ENCODE measurements around the gene RNMT. TPM values are rescaled to one million over a fixed set of nuclear protein-coding genes. Genes with fewer than 3 reads are reported as not detected.

Gene RNMT
- total RNA-seq, 2 experiments from 2014 or later: 128 to 130 TPM

GRCh38 chr18:13808294-13809042, 82.0 kb downstream of the RNMT start:
- H3K27ac ChIP-seq (ENCODE audit: low read depth in 1 of 2, low read length in 2 of 2): no peak overlapping the region
- no peaks in the 10 kb centered on the region for H3K9me3 ChIP-seq (ENCODE audit: control insufficient read depth in 1 of 2, insufficient read depth in 1 of 2, low read length in 2 of 2)
- CTCF ChIA-PET: no interaction called here
- Mint-ChIP-seq H3K27me3 (peaks cover 24% of the 10 kb centered on the region), H3K4me1 (ENCODE audit: low read depth) (no peaks in the 10 kb centered on the region), H3K9me3 (no peaks in the 10 kb centered on the region), H3K4me3 (no peak overlapping the region), H3K36me3 (ENCODE audit: low read depth) (no peaks in the 10 kb centered on the region), H3K27ac (no peak overlapping the region)
- H3K27me3 ChIP-seq (ENCODE audit: control insufficient read depth in 1 of 2, insufficient read depth in 2 of 2, low read length in 2 of 2): peaks cover 2 to 11% of the 10 kb centered on the region in 2 experiments
- no peak overlapping the region for H3K4me3 ChIP-seq (ENCODE audit: low read length)
- no peaks in the 10 kb centered on the region for H3K36me3 ChIP-seq (ENCODE audit: insufficient read depth, low read length)
- no peak for ATAC-seq (ENCODE audit: poor library complexity)
- intact Hi-C loops (cut with DNase I, micrococcal nuclease): no loop called here
- no peaks in the 10 kb centered on the region for H3K4me1 ChIP-seq (ENCODE audit: insufficient read depth, low read length)
- DNase-seq: no peak
- no peak for TF ChIP-seq CTCF (IDR thresholded peaks at IDR 0.05)
- POLR2A ChIA-PET: no interaction called here

- ChIA-PET POLR2A (no interaction called here), CTCF (no interaction called here)
- no peak overlapping the region for H3K27ac ChIP-seq (ENCODE audit: low read depth in 1 of 2, low read length in 2 of 2)
- Mint-ChIP-seq H3K36me3 (ENCODE audit: low read depth) (no peaks in the 10 kb centered on the region), H3K4me1 (ENCODE audit: low read depth) (no peaks in the 10 kb centered on the region), H3K4me3 (no peak overlapping the region), H3K9me3 (no peaks in the 10 kb centered on the region), H3K27ac (no peak overlapping the region), H3K27me3 (peaks cover 22% of the 10 kb centered on the region)
- peaks cover 0 to 10% of the 10 kb centered on the region in 2 experiments for H3K27me3 ChIP-seq (ENCODE audit: control insufficient read depth in 1 of 2, insufficient read depth in 2 of 2, low read length in 2 of 2)
- no peaks in the 10 kb centered on the region for H3K4me1 ChIP-seq (ENCODE audit: insufficient read depth, low read length)
- ATAC-seq (ENCODE audit: poor library complexity) (no peak), DNase-seq (no peak)
- TF ChIP-seq CTCF (IDR thresholded peaks at IDR 0.05): no peak
- H3K36me3 ChIP-seq (ENCODE audit: insufficient read depth, low read length): no peaks in the 10 kb centered on the region
- H3K9me3 ChIP-seq (ENCODE audit: control insufficient read depth in 1 of 2, insufficient read depth in 1 of 2, low read length in 2 of 2): no peaks in the 10 kb centered on the region
- intact Hi-C loops (cut with DNase I, micrococcal nuclease): no loop called here
- no peak overlapping the region for H3K4me3 ChIP-seq (ENCODE audit: low read length)
Measured at GRCh38 chr18:13809043-13809430, 82.6 kb downstream of the RNMT start.

- Mint-ChIP-seq H3K4me3 (no peak overlapping the region), H3K9me3 (no peaks in the 10 kb centered on the region), H3K36me3 (ENCODE audit: low read depth) (no peaks in the 10 kb centered on the region), H3K27me3 (peaks cover 16% of the 10 kb centered on the region), H3K27ac (no peak overlapping the region), H3K4me1 (ENCODE audit: low read depth) (no peaks in the 10 kb centered on the region)
- intact Hi-C loops (cut with DNase I, micrococcal nuclease): no loop called here
- TF ChIP-seq CTCF (IDR thresholded peaks at IDR 0.05): no peak
- ATAC-seq (ENCODE audit: poor library complexity) (no peak), DNase-seq (no peak)
- CTCF ChIA-PET: no interaction called here
- POLR2A ChIA-PET: no interaction called here
- Histone ChIP-seq H3K27me3 (ENCODE audit: control insufficient read depth in 1 of 2, insufficient read depth in 2 of 2, low read length in 2 of 2) (peaks cover 0 to 4% of the 10 kb centered on the region in 2 experiments), H3K4me1 (ENCODE audit: insufficient read depth, low read length) (no peaks in the 10 kb centered on the region), H3K9me3 (ENCODE audit: control insufficient read depth in 1 of 2, insufficient read depth in 1 of 2, low read length in 2 of 2) (no peaks in the 10 kb centered on the region), H3K27ac (ENCODE audit: low read depth in 1 of 2, low read length in 2 of 2) (no peak overlapping the region), H3K4me3 (ENCODE audit: low read length) (no peak overlapping the region), H3K36me3 (ENCODE audit: insufficient read depth, low read length) (no peaks in the 10 kb centered on the region)
Measured at GRCh38 chr18:13809531-13810255, 83.2 kb downstream of the RNMT start.

All from CD4-positive, alpha-beta T cell (primary cell).